ENCODE results near the gene CFAP68.
"Not testable (repeated sequence)": the region's sequence is repeated elsewhere in the genome, so short reads cannot be mapped to it uniquely, and the experiment has no call there.

The CFAP68 gene

DNA sequence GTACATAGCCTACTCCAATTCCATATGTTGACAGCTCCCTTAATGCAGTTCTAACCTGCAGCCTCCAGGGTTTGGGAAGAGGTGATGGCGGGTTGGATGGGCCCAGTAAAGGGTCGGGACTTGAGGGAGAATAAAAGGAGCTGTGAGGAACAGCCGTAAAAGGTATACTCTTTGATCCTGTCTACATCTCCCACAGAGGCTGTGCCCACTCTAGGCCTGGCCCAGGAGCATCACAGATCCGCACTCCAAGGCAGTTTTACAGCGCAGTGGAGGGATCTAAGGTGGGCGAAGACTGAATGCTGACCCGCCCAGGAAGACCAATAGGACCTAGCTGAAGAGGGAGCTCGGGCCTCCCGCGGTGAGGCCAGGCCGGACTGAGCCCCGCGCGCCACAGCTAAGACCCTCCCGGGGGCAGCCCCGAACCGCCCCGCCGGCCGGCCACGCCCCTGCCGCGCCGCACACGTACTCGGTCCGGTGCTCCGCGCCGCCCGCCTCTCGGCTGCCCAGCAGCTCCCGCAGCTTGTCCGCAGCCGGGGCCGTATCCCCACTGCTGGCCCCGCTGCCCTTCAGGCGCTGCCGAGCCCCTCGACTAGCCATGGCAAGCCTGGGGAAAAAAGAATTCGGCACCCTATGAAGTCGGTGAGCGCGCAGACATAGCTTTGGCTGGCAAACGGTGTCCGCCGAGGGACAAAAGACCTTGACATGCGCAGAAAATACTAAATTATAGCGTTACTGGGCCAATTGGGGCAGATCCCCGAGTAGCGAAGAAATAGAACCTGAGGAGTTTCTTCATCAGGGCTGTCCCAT lies 8.3 kb upstream of the CFAP68 start, which contains the start of gene ALG9:
Gene ALG9 (minus strand): TSS at position 696 of the 807 bp plus-strand sequence. CDS start 99 bp downstream, at position 597.
- FAIRE-seq = peak; percentile 29

GRCh38 chr11:111871693-111872161 lies 7.6 kb upstream of the CFAP68 start:
- no peak for FAIRE-seq

DNA sequence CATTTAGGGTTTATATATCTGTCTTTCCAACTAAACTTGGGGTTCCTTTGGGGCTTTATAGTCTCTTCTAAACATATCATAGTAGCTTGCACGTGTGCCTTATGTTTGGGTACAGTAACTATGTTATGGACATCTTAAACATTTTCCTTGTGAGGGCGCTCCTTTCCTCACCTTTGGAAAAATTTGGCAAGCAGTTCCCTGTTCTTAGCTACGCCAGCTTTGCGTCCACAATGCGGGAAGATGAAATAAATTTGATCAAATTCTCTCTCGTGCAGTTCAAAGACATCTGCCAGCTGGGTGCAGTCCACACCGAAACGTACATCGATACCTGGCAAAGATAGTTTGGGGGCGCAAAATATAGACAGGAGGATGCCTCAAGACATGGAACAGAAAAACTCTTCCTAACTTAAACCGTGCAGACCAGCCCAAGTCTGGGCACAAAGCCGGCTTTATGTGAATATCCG lies 924 bp upstream of the CFAP68 start:
- FAIRE-seq = no peak

GRCh38 chr11:111879637-111879960 lies 258 bp downstream of the CFAP68 start:
- FAIRE-seq = no peak

GRCh38 chr11:111882202-111882601 lies 2.9 kb downstream of the CFAP68 start:
- FAIRE-seq = no peak

DNA sequence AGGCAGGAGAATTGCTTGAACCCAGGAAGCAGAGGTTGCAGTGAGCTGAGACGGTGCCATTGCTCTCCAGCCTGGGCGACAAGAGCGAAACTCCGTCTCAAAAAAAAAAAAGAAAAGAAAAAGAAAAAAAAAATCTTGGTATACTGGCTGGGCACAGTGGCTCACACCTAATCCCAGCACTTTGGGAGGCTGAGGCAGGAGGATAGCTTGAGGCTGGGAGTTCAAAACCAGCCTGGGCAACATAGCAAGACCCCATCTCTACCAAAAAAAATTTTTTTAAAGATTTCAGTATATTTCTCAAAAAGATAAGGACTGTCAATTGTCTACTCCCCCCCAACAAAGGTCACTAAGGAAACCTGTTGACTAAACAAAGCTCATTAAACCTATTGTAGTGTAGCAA lies 5.7 kb downstream of the CFAP68 start:
- not testable (repeated sequence) for FAIRE-seq

GRCh38 chr11:111886032-111886431 lies 6.7 kb downstream of the CFAP68 start:
- peak; percentile 21 for FAIRE-seq

GRCh38 chr11:111886844-111887243 lies 7.5 kb downstream of the CFAP68 start:
- no peak for FAIRE-seq

GRCh38 chr11:111905411-111905810 lies 26.1 kb downstream of the CFAP68 start:
- FAIRE-seq = no peak

DNA sequence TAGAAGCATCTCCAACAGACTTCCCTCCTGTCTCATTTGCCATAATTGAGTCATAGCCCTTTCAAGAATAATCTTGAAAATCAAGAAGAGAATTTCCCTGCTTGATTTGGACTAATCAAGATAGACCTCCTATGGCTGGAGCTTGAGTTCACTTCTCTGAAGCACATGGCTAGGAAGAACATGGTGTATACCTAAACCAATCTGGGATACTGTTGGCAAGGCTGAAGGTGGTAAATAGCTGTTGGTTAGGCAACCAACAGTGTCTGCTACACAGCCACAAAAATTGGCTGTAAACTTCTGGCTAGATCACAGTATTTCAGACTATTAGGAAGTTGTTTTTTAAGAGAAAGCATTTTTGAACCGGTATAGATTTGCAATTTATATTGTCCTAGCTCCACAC lies 27.3 kb downstream of the CFAP68 start:
- FAIRE-seq = no peak

- FAIRE-seq = no peak
These were observed 29.4 kb downstream of the CFAP68 start for GRCh38 chr11:111908639-111909305.

GRCh38 chr11:111909378-111909777 lies 30.0 kb downstream of the CFAP68 start:
- no peak for FAIRE-seq

DNA sequence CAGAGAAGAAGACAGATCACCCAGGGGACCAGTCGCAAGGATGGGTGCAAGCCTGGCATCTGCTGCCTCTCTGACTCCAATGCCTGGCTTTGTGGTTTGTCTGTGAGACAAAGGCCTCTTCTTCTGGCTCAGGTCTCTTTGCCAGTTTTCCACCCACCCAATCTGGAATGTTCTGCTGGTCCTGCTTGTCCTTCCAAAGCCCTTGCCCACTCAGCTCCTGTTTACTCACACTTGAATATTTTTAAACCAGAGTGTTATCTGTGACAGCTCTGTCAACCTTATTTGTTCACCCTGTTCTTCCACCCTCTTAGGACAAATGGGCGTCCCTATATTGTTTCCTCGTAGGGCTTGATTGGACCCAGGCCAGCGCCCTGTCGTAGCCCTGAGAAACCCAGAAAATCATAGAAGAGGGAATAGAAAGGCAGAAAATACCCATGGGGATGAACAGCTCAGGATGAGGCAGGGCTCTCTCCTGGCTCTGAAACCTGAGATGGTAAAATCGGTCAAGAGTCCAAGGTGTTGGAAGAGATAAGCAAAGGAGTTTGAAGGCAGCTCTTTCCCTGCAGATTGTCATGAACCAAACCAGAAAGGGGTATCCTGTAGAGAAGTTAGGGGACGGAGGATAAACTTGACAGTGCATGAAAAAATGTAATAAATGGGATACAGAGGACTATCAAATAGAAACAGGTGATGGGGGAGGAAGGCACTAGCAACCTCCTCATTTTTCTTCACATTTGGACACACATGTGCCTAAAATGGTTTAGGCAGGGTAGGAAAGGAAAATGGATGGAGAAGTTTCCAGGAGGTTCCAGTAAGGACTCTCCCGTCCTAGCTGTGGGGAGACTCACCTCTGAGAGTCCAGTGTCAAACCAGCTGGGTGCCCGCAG lies 31.6 kb downstream of the CFAP68 start:
- FAIRE-seq = no peak

GRCh38 chr11:111911563-111912401 lies 32.4 kb downstream of the CFAP68 start, which contains the start of gene CRYAB:
Gene CRYAB (minus strand): TSS chr11:111911770. CDS start chr11:111911724, 46 bp downstream.
- FAIRE-seq = no peak

- no peak for FAIRE-seq
These were observed 33.2 kb downstream of the CFAP68 start, which contains the start of gene HSPB2 for GRCh38 chr11:111912535-111912934. Gene HSPB2 (plus strand): TSS chr11:111912734. CDS start chr11:111912830, 96 bp downstream.

- FAIRE-seq = no peak
These were observed 33.9 kb downstream of the CFAP68 start for GRCh38 chr11:111913031-111913861.

- no peak for FAIRE-seq
These were observed 34.7 kb downstream of the CFAP68 start for GRCh38 chr11:111913997-111914396.

DNA sequence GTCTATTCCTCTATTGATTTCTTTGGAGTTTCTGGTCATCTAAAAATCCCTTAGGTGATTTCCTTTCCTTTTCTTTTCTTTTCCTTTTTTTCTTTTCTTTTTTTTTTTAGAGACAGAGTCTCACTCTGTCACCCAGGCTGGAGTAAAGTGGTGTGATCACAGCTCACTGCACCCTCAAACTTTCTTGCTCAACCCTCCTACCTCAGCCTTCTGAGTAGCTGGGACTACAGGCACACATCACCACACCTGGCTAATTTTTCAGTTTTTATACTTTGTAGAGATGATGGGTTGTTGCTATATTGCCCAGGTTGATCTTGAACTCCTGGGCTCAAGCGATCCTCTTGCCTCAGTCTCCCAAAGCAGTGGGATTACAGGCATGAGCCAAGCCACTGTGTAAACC lies 37.4 kb downstream of the CFAP68 start:
- no peak for FAIRE-seq

DNA sequence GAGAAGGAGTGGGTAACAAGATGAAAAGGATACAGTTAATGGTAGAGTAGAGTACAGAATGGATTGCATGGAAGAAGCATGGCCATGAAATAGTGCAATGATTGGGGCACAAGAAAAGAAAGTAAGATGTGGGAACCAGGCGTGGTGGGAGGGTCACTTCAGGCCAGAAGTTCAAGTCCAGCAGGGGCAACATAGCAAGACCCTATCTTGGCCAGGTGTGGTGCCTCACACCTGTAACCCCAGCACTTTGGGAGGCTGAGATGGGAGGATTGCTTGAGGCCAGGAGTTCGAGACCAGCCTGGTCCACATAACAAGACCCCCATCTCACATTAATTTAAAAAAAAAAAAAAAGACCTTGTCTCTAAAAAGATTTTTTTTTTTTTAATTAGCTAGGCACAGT lies 38.0 kb downstream of the CFAP68 start:
- FAIRE-seq = no peak

DNA sequence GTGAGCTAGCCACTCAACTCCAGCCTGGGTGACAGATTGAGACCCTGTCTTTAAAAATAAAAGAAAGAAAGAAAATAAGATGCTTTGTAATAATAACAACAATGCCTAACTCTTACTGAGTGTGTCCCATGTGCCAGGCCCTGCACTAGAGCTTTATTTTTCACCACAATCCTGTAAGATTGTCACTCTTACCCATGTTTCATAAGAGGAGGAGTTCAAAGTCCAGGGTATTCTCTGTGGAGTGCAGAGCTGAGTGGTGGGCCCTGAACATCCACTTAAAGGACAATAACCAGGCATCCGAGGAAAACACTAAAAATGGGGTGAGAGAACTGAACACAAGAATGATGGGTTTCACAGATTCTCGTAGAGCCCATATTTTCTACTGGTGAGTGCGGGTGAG lies 38.4 kb downstream of the CFAP68 start:
- FAIRE-seq = no peak
